CD14-positive monocyte (primary cell): ENCODE measurements around the gene RETREG3. TPM values are rescaled to one million over a fixed set of nuclear protein-coding genes. Genes with fewer than 3 reads are reported as not detected.
A peak's percentile ranks its signal among the peaks of the same experiment; 100 is the strongest.

Source experiments
- DNase-seq, 3 donors: peaks; one replicate each; pipeline ENCODE4 v3.0.0-alpha.2; 2011 to 2022
- H2AFZ ChIP-seq: 2 replicates; pipeline ENCODE4 v1.6.0; 2012; ENCODE audit warnings: mild to moderate bottlenecking, low read depth, low read length, inconsistent platforms; ENCODE audit not compliant: insufficient read depth, poor library complexity, severe bottlenecking
- H3K27ac ChIP-seq, 2 donors: 1 replicate in 1 of 2; 2 replicates in 1 of 2; pipeline ENCODE4 v1.5.1; 2012 to 2013; ENCODE audit warnings: low read length in 2 of 2, control low read depth in 1 of 2, inconsistent platforms in 1 of 2, low read depth in 1 of 2, mild to moderate bottlenecking in 1 of 2
- H3K27me3 ChIP-seq, 2 donors: one replicate each; pipeline versions ENCODE4 v1.6.0 to v1.6.1; 2011 to 2013; ENCODE audit warnings: low read length in 2 of 2; ENCODE audit not compliant: control insufficient read depth in 2 of 2, insufficient read depth in 2 of 2
- H3K36me3 ChIP-seq, 2 donors: replicated peaks in 1 of 2; 1 replicate in 1 of 2; 2 replicates in 1 of 2; pipeline versions ENCODE4 v1.5.1 to v1.6.1; 2012 to 2013; ENCODE audit warnings: low read length in 2 of 2, control low read depth in 1 of 2, inconsistent platforms in 1 of 2, mild to moderate bottlenecking in 1 of 2; ENCODE audit not compliant: insufficient read depth in 2 of 2, control insufficient read depth in 1 of 2
- H3K4me1 ChIP-seq, 2 donors: 1 replicate in 1 of 2; 2 replicates in 1 of 2; pipeline versions ENCODE4 v1.5.1 to v1.6.1; 2012 to 2013; ENCODE audit warnings: low read length in 2 of 2, control low read depth in 1 of 2, inconsistent platforms in 1 of 2, mild to moderate bottlenecking in 1 of 2, moderate library complexity in 1 of 2; ENCODE audit not compliant: insufficient read depth in 2 of 2, control insufficient read depth in 1 of 2
- H3K4me2 ChIP-seq: replicated peaks from 2 replicates; pipeline ENCODE3; 2012; ENCODE audit warnings: low read length, moderate library complexity, mild to moderate bottlenecking; ENCODE audit not compliant: poor library complexity, severe bottlenecking; ENCODE audit errors: extremely low read depth
- H3K4me3 ChIP-seq, 3 experiments: fragments of 200-600 bp in 1 of 3; sonication (generic) in 1 of 3; replicated peaks in 1 of 3; 1 replicate in 2 of 3; 2 replicates in 1 of 3; pipeline ENCODE4 v1.5.1; 2011 to 2013; ENCODE audit warnings: low read length in 3 of 3, mild to moderate bottlenecking in 3 of 3, control low read depth in 2 of 3, low read depth in 2 of 3, inconsistent platforms in 1 of 3, moderate library complexity in 1 of 3
- H3K79me2 ChIP-seq: 2 replicates; pipeline ENCODE4 v1.6.0; 2012; ENCODE audit warnings: mild to moderate bottlenecking, control low read depth, inconsistent platforms, low read length, moderate library complexity; ENCODE audit not compliant: insufficient read depth
- H3K9ac ChIP-seq: 2 replicates; pipeline ENCODE4 v1.6.0; 2017; ENCODE audit warnings: low read length, mild to moderate bottlenecking; ENCODE audit not compliant: insufficient read depth, poor library complexity, severe bottlenecking
- H3K9me3 ChIP-seq, 2 donors: replicated peaks in 1 of 2; 1 replicate in 1 of 2; 2 replicates in 1 of 2; pipeline versions ENCODE4 v1.5.1 to v1.6.1; 2012 to 2013; ENCODE audit warnings: low read length in 2 of 2, control low read depth in 1 of 2; ENCODE audit not compliant: control insufficient read depth in 1 of 2, insufficient read depth in 1 of 2
- H4K20me1 ChIP-seq: 2 replicates; pipeline ENCODE4 v1.6.0; 2012; ENCODE audit warnings: mild to moderate bottlenecking, low read length, control low read depth, moderate library complexity; ENCODE audit not compliant: insufficient read depth
- H3K27ac Mint-ChIP-seq, 7 donors: one replicate each; pipeline ENCODE4 v1.8.0; 2020; ENCODE audit warnings: mild to moderate bottlenecking in 7 of 7, mixed read lengths in 7 of 7, moderate library complexity in 6 of 7, inconsistent platforms in 2 of 7
- H3K27me3 Mint-ChIP-seq, 3 donors: one replicate each; pipeline ENCODE4 v1.8.0; 2021 to 2022; ENCODE audit warnings: low read depth in 3 of 3, mild to moderate bottlenecking in 3 of 3, mixed read lengths in 3 of 3, moderate library complexity in 3 of 3, inconsistent platforms in 1 of 3
- H3K36me3 Mint-ChIP-seq, 2 donors: one replicate each; pipeline ENCODE4 v1.8.0; 2020; ENCODE audit warnings: mixed read lengths in 2 of 2, inconsistent platforms in 1 of 2, mild to moderate bottlenecking in 1 of 2
- H3K4me1 Mint-ChIP-seq: one replicate; pipeline ENCODE4 v1.8.0; 2020; ENCODE audit warnings: mild to moderate bottlenecking, mixed read lengths
- H3K4me3 Mint-ChIP-seq, 2 donors: one replicate each; pipeline ENCODE4 v1.8.0; 2020; ENCODE audit warnings: mild to moderate bottlenecking in 2 of 2, mixed read lengths in 2 of 2, moderate library complexity in 1 of 2
- H3K9me3 Mint-ChIP-seq, 7 donors: one replicate each; pipeline ENCODE4 v1.8.0; 2020 to 2022; ENCODE audit warnings: mixed read lengths in 7 of 7, mild to moderate bottlenecking in 6 of 7, moderate library complexity in 6 of 7, inconsistent platforms in 2 of 7
- WGBS: methylation state at CpG from one replicate; pipeline ENCODE4 v1.1.5; 2013; ENCODE audit warnings: missing lambda C conversion rate; ENCODE audit not compliant: insufficient coverage; 5-methylcytosine and 5-hydroxymethylcytosine counted together
- intact Hi-C, 2 donors: fragments of 100-400 bp; cut with micrococcal nuclease; formaldehyde crosslinking; loops; one replicate each; pipeline versions ENCODE4 v1.15.0 to v1.15.1; 2023
- polyA plus RNA-seq, 3 donors: library from polyadenylated mRNA; depleted of rRNA in 1 of 3; unstranded in 2 of 3; stranded (reverse) in 1 of 3; fragments of 300-500 nt in 2 of 3; fragments of >200 nt in 1 of 3; fragmentation: Illumina TruSeq in 2 of 3; gene quantifications; 1 replicate in 2 of 3; 2 replicates in 1 of 3; pipeline ENCODE4 v1.2.3, GENCODE V29; 2012 to 2021
- TF ChIP-seq, protein P1 (sequence below): fragments of 200-600 bp; IDR thresholded peaks from one replicate; pipeline ENCODE4 v1.8.0; 2022; ENCODE audit warnings: antibody characterized with exemption, mild to moderate bottlenecking

The RETREG3 gene
- polyA plus RNA-seq, 3 donors, result 34.0 to 69.9 (median 69.9) TPM

GRCh38 chr17:42573095-42573494 lies 36.1 kb downstream of the RETREG3 start:
- TF ChIP-seq, protein P1, sequence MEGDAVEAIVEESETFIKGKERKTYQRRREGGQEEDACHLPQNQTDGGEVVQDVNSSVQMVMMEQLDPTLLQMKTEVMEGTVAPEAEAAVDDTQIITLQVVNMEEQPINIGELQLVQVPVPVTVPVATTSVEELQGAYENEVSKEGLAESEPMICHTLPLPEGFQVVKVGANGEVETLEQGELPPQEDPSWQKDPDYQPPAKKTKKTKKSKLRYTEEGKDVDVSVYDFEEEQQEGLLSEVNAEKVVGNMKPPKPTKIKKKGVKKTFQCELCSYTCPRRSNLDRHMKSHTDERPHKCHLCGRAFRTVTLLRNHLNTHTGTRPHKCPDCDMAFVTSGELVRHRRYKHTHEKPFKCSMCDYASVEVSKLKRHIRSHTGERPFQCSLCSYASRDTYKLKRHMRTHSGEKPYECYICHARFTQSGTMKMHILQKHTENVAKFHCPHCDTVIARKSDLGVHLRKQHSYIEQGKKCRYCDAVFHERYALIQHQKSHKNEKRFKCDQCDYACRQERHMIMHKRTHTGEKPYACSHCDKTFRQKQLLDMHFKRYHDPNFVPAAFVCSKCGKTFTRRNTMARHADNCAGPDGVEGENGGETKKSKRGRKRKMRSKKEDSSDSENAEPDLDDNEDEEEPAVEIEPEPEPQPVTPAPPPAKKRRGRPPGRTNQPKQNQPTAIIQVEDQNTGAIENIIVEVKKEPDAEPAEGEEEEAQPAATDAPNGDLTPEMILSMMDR, result no peak
- WGBS, result 69% methylated on average over 3 of the region's 4 CpGs
- Histone ChIP-seq H3K27me3 (no peaks in the 10 kb centered on the region), H3K9me3 (no peaks in the 10 kb centered on the region), H3K27ac (peak overlapping the region in 1 of 2 donors; percentile 27), H3K4me1 (peaks cover 20 to 28% of the 10 kb centered on the region in 2 donors), H3K4me3 (no peak overlapping the region), H3K9ac (no peak overlapping the region), H3K79me2 (peaks cover 62% of the 10 kb centered on the region), H4K20me1 (peaks cover 86% of the 10 kb centered on the region), H2AFZ (no peak overlapping the region), H3K36me3 (peaks cover 66 to 71% of the 10 kb centered on the region in 2 donors), H3K4me2 (no peak overlapping the region)
- H3K4me3 Mint-ChIP-seq, result no peak overlapping the region
- peak overlapping the region in 6 of 7 donors; percentile 5 to 86 (median 59) for H3K27ac Mint-ChIP-seq
- H3K27me3 Mint-ChIP-seq, result peaks cover 0 to 2% (median 0%) of the 10 kb centered on the region in 3 donors
- peaks cover 64 to 78% of the 10 kb centered on the region in 2 donors for H3K36me3 Mint-ChIP-seq
- H3K9me3 Mint-ChIP-seq, result peaks cover 0 to 2% (median 0%) of the 10 kb centered on the region in 7 donors
- DNase-seq, result no peak
- intact Hi-C loops, result no loop called here
- H3K4me1 Mint-ChIP-seq, result peaks cover 36% of the 10 kb centered on the region

DNA sequence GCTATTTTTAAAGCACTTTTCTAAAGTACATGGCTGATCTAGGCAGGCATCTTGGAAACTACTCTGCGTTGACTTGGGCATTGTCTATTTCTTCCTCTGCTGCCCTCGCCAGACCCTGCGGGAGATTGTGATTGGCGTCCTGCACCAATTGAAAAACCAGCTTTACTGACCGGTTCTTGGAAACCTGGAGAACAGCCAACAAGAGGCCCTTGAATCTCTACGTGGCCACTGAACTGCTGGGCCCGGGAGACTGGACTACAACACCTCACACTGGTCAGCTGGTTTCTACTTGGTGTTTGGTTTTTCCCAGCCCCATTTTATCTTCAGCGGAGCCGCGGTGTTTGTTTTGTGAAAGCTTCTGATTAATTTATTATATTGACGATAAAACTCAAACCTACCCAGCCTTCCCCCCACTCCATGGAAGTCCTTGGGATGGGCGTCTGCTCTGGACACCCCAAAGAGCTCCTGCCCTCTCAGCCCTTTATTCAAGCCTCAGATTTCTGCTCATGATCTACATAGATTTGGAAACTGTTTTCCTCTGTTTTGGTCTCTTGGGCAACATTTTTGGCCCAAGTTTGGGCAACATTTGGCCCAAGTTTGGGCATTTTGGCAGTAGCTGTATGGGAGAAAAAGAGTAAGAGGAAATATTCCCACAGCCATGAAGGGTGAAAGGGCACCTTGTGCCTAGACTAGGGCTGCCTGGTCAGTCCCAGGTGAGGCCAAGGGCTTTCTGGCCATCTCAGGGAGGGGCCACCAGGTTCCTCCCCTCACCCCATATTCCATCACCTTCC lies 37.5 kb downstream of the RETREG3 start:
- peaks cover 85% of the 10 kb centered on the region for H4K20me1 ChIP-seq
- H3K27me3 Mint-ChIP-seq, result peaks cover 0 to 2% (median 1%) of the 10 kb centered on the region in 3 donors
- H3K4me2 ChIP-seq, result no peak overlapping the region
- no peaks in the 10 kb centered on the region for H3K9me3 ChIP-seq
- no peaks in the 10 kb centered on the region for H3K9me3 Mint-ChIP-seq
- H2AFZ ChIP-seq, result no peak overlapping the region
- H3K27ac ChIP-seq, result peak overlapping the region in 1 of 2 donors; percentile 36
- H3K27me3 ChIP-seq, result no peaks in the 10 kb centered on the region
- peaks cover 66 to 81% of the 10 kb centered on the region in 2 donors for H3K36me3 Mint-ChIP-seq
- H3K79me2 ChIP-seq, result peaks cover 76% of the 10 kb centered on the region
- H3K9ac ChIP-seq, result no peak overlapping the region
- WGBS, result 97% methylated on average over 8 of the region's 12 CpGs
- peak overlapping the region in 2 of 7 donors; percentile 14 to 32 for H3K27ac Mint-ChIP-seq
- H3K4me1 ChIP-seq, result peaks cover 16 to 26% of the 10 kb centered on the region in 2 donors
- no peak overlapping the region for H3K4me3 ChIP-seq
- peaks cover 29% of the 10 kb centered on the region for H3K4me1 Mint-ChIP-seq
- H3K4me3 Mint-ChIP-seq, result no peak overlapping the region
- intact Hi-C loops, result no loop called here
- peaks cover 66 to 71% of the 10 kb centered on the region in 2 donors for H3K36me3 ChIP-seq
- TF ChIP-seq, protein P1, result no peak
- DNase-seq, result no peak
